ENCODE measurements around the gene TRUB2. TPM values are rescaled to one million over a fixed set of nuclear protein-coding genes. Genes with fewer than 3 reads are reported as not detected.

The TRUB2 gene
- total RNA-seq, result 17.9 and 20.7 TPM in 2 replicates

GRCh38 chr9:128322404-128323211 is at the start of gene TRUB2, which contains the start of gene COQ4:
TRUB2 (minus strand) TSS chr9:128322447; CDS start chr9:128322408, 39 bp downstream.
COQ4 (plus strand) TSS chr9:128322839; CDS start chr9:128322859, 20 bp downstream.

GRCh38 chr9:128370752-128371629 is 48.7 kb upstream of the TRUB2 start, which contains the start of gene URM1:
URM1 (plus strand) TSS chr9:128371374; CDS start chr9:128371381, 7 bp downstream.

GRCh38 chr9:128339761-128340690 is 17.8 kb upstream of the TRUB2 start, which contains the start of gene SLC27A4:
SLC27A4 (plus strand) TSS chr9:128340527; CDS start chr9:128343133, 2,606 bp downstream.

GRCh38 chr9:128276008-128276573 is 46.2 kb downstream of the TRUB2 start, which contains the start of gene SWI5:
SWI5 (plus strand) TSS chr9:128276276.

GRCh38 chr9:128275198-128276007 is 46.8 kb downstream of the TRUB2 start, which contains the start of gene GOLGA2:
GOLGA2 (minus strand) TSS chr9:128276007; CDS start chr9:128275976, 31 bp downstream.

Other genes starting within 250 kb of the TRUB2 start
- 61.8 and 68.0 TPM in 2 replicates for gene PTGES2, start 194.7 kb downstream of the TRUB2 start, total RNA-seq
- not detected in 2 replicates for gene LCN2, start 173.0 kb downstream of the TRUB2 start, total RNA-seq
- gene BBLN, start 162.2 kb downstream of the TRUB2 start, total RNA-seq, result 136 and 182 TPM in 2 replicates
- 46.6 and 60.8 TPM in 2 replicates for gene CIZ1, start 130.9 kb downstream of the TRUB2 start, total RNA-seq
- not detected in 2 replicates for gene DNM1, start 119.1 kb downstream of the TRUB2 start, total RNA-seq
- gene GOLGA2, start 46.4 kb downstream of the TRUB2 start, total RNA-seq, result 52.0 and 60.3 TPM in 2 replicates
- gene SWI5, start 46.2 kb downstream of the TRUB2 start, total RNA-seq, result 35.2 and 42.5 TPM in 2 replicates
- 43.8 and 61.7 TPM in 2 replicates for gene COQ4, start 392 bp upstream of the TRUB2 start, total RNA-seq
- 45.0 and 56.6 TPM in 2 replicates for gene SLC27A4, start 18.1 kb upstream of the TRUB2 start, total RNA-seq
- 52.2 and 57.4 TPM in 2 replicates for gene URM1, start 48.9 kb upstream of the TRUB2 start, total RNA-seq
- gene CERCAM, start 98.4 kb upstream of the TRUB2 start, total RNA-seq, result 19.5 and 19.7 TPM in 2 replicates
- gene ODF2, start 133.6 kb upstream of the TRUB2 start, total RNA-seq, result 29.8 and 31.4 TPM in 2 replicates
- gene GLE1, start 182.3 kb upstream of the TRUB2 start, total RNA-seq, result 26.4 and 27.5 TPM in 2 replicates
- 241 and 244 TPM in 2 replicates for gene SPTAN1, start 230.1 kb upstream of the TRUB2 start, total RNA-seq

Data from mammary microvascular endothelial cell (primary cell).